Mesodermal cell (in vitro differentiated cells): ENCODE results near the gene TMPRSS3. TPM values are rescaled to one million over a fixed set of nuclear protein-coding genes. Genes with fewer than 3 reads are reported as not detected.

Experiments
- H3K27ac ChIP-seq: 2 replicates; pipeline ENCODE4 v1.7.0; 2013; ENCODE audit warnings: mild to moderate bottlenecking, low read depth, low read length, moderate library complexity; ENCODE audit not compliant: severe bottlenecking
- H3K36me3 ChIP-seq: 2 replicates; pipeline ENCODE4 v1.7.1; 2013; ENCODE audit warnings: mild to moderate bottlenecking, low read length, moderate library complexity; ENCODE audit not compliant: control insufficient read depth, insufficient read depth
- H3K4me1 ChIP-seq: one replicate; pipeline ENCODE4 v1.7.1; 2013; ENCODE audit warnings: mild to moderate bottlenecking, low read length; ENCODE audit not compliant: insufficient read depth, control insufficient read depth, poor library complexity, severe bottlenecking
- H3K4me3 ChIP-seq: 2 replicates; pipeline ENCODE4 v1.7.0; 2013; ENCODE audit warnings: low read length, control low read depth, mild to moderate bottlenecking; ENCODE audit not compliant: insufficient read depth, poor library complexity, severe bottlenecking; ENCODE audit errors: extremely low read depth
- H3K9me3 ChIP-seq: 2 replicates; pipeline ENCODE4 v1.7.1; 2013; ENCODE audit warnings: mild to moderate bottlenecking, low read length, moderate library complexity; ENCODE audit not compliant: control insufficient read depth
- WGBS, 2 experiments: methylation state at CpG; one replicate each; pipeline ENCODE4 v1.1.5; 2013; ENCODE audit warnings: missing lambda C conversion rate in 2 of 2; ENCODE audit not compliant: insufficient coverage in 2 of 2; 5-methylcytosine and 5-hydroxymethylcytosine counted together
- polyA plus RNA-seq, 2 experiments: library from polyadenylated mRNA; stranded (reverse); fragments of 50-300 nt; gene quantifications; one replicate each; pipeline ENCODE4 v1.2.3, GENCODE V29; 2013

Gene TMPRSS3
- polyA plus RNA-seq (2013, experiment 1 of 2), result not detected
- not detected for polyA plus RNA-seq (2013, experiment 2 of 2)

GRCh38 chr21:42395905-42396651 lies at the start of gene TMPRSS3:
Gene TMPRSS3 (minus strand): TSS chr21:42396052. CDS start chr21:42395417, 635 bp downstream.
- Histone ChIP-seq H3K4me1 (no peaks in the 10 kb centered on the region), H3K36me3 (no peaks in the 10 kb centered on the region), H3K4me3 (no peak within 1 kb of the TSS), H3K9me3 (no peaks in the 10 kb centered on the region), H3K27ac (no peak within 1 kb of the TSS)
- 87 to 94% methylated on average over 13 to 16 of the region's 17 CpGs for WGBS, 2 experiments

GRCh38 chr21:42445311-42445710 lies 49.5 kb upstream of the TMPRSS3 start:
- Histone ChIP-seq H3K27ac (no peak overlapping the region), H3K4me3 (no peak overlapping the region), H3K4me1 (no peaks in the 10 kb centered on the region), H3K9me3 (no peaks in the 10 kb centered on the region), H3K36me3 (no peaks in the 10 kb centered on the region)
- WGBS, 2 experiments, result 86 to 90% methylated on average over 7 of the region's 7 CpGs

- Histone ChIP-seq H3K36me3 (no peaks in the 10 kb centered on the region), H3K27ac (no peak overlapping the region), H3K4me1 (no peaks in the 10 kb centered on the region), H3K4me3 (no peak overlapping the region), H3K9me3 (no peaks in the 10 kb centered on the region)
- WGBS, 2 experiments, result 92% methylated on average over 9 to 10 of the region's 10 CpGs
Measured at GRCh38 chr21:42444745-42445059, 48.9 kb upstream of the TMPRSS3 start.

GRCh38 chr21:42443876-42444744 lies 48.3 kb upstream of the TMPRSS3 start:
- no peak overlapping the region for H3K27ac ChIP-seq
- no peak overlapping the region for H3K4me3 ChIP-seq
- 80 to 88% methylated on average over 33 to 34 of the region's 34 CpGs for WGBS, 2 experiments
- H3K9me3 ChIP-seq, result no peaks in the 10 kb centered on the region
- H3K36me3 ChIP-seq, result no peaks in the 10 kb centered on the region
- no peaks in the 10 kb centered on the region for H3K4me1 ChIP-seq

- Histone ChIP-seq H3K4me1 (no peaks in the 10 kb centered on the region), H3K4me3 (no peak overlapping the region), H3K9me3 (no peaks in the 10 kb centered on the region), H3K27ac (no peak overlapping the region), H3K36me3 (no peaks in the 10 kb centered on the region)
- WGBS, 2 experiments, result 91 to 92% methylated on average over 6 to 14 of the region's 15 CpGs
Measured at GRCh38 chr21:42443181-42443785, 47.4 kb upstream of the TMPRSS3 start.

- Histone ChIP-seq H3K9me3 (no peaks in the 10 kb centered on the region), H3K4me1 (no peaks in the 10 kb centered on the region), H3K36me3 (no peaks in the 10 kb centered on the region), H3K4me3 (no peak overlapping the region), H3K27ac (no peak overlapping the region)
- WGBS, 2 experiments, result 88 to 89% methylated on average over 5 to 6 of the region's 6 CpGs
Measured at GRCh38 chr21:42441963-42442362, 46.1 kb upstream of the TMPRSS3 start.

GRCh38 chr21:42440187-42440792 lies 44.4 kb upstream of the TMPRSS3 start:
- no peaks in the 10 kb centered on the region for H3K9me3 ChIP-seq
- WGBS, 2 experiments, result 84 to 89% methylated on average over 8 to 11 of the region's 12 CpGs
- H3K4me3 ChIP-seq, result no peak overlapping the region
- no peaks in the 10 kb centered on the region for H3K4me1 ChIP-seq
- no peaks in the 10 kb centered on the region for H3K36me3 ChIP-seq
- no peak overlapping the region for H3K27ac ChIP-seq

- Histone ChIP-seq H3K4me1 (no peaks in the 10 kb centered on the region), H3K36me3 (no peaks in the 10 kb centered on the region), H3K4me3 (no peak overlapping the region), H3K9me3 (no peaks in the 10 kb centered on the region), H3K27ac (no peak overlapping the region)
- WGBS, 2 experiments, result 85 to 93% methylated on average over 12 to 14 of the region's 17 CpGs
Measured at GRCh38 chr21:42439284-42440186, 43.7 kb upstream of the TMPRSS3 start.

GRCh38 chr21:42438316-42439205 lies 42.7 kb upstream of the TMPRSS3 start:
- WGBS, 2 experiments, result 76 to 80% methylated on average over 20 to 25 of the region's 25 CpGs

More at GRCh38 chr21:42438316-42439205, 42.7 kb upstream of the TMPRSS3 start:
- H3K4me1 ChIP-seq, result no peaks in the 10 kb centered on the region
- no peak overlapping the region for H3K4me3 ChIP-seq
- no peaks in the 10 kb centered on the region for H3K36me3 ChIP-seq
- H3K9me3 ChIP-seq, result no peaks in the 10 kb centered on the region
- H3K27ac ChIP-seq, result no peak overlapping the region
